ENCODE measurements around the gene SULT1E1.

The SULT1E1 gene

DNA sequence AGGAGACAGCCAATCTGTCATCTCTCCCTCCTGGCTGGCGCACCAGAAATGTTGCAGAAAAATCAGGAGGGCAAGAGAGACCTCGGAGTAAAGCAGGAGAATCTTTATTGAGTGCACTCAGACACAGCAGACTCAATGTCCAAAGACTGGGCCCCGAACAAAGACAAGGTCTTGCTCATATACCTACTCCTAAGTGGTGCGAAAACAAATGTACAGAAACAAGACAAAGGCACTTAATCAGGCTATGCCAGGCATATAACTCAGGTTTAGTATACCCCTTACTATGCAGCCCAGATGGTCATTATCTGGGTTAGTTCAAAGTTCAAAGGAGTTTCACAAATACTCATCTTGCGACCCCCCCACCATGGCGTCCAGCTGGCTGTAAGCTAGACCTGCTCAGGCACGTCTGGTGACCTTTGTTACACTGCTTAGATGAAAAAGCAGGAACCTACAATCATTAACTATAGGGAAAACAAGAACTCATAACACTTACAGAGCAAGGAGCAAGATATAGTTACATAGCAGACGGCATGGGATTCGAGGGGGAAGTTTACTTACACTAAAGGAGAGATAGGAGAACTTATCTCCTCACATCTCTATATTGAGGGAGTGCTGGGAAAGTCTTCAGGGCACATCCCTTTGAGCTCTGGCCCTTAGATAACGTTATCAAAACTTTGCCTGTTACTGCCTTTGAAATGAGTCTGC is 27.5 kb downstream of the SULT1E1 start:
- DNase-seq: no peak
- TF ChIP-seq, protein P1, sequence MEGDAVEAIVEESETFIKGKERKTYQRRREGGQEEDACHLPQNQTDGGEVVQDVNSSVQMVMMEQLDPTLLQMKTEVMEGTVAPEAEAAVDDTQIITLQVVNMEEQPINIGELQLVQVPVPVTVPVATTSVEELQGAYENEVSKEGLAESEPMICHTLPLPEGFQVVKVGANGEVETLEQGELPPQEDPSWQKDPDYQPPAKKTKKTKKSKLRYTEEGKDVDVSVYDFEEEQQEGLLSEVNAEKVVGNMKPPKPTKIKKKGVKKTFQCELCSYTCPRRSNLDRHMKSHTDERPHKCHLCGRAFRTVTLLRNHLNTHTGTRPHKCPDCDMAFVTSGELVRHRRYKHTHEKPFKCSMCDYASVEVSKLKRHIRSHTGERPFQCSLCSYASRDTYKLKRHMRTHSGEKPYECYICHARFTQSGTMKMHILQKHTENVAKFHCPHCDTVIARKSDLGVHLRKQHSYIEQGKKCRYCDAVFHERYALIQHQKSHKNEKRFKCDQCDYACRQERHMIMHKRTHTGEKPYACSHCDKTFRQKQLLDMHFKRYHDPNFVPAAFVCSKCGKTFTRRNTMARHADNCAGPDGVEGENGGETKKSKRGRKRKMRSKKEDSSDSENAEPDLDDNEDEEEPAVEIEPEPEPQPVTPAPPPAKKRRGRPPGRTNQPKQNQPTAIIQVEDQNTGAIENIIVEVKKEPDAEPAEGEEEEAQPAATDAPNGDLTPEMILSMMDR (IDR thresholded peaks at IDR 0.05): no peak

GRCh38 chr4:69831646-69832325 is 28.2 kb downstream of the SULT1E1 start:
- peak overlapping the region; percentile 55 for H3K27ac Mint-ChIP-seq
- TF ChIP-seq, protein P1 (IDR thresholded peaks at IDR 0.05): no peak
- H3K4me1 Mint-ChIP-seq: peaks cover 6% of the 10 kb centered on the region
- no peaks in the 10 kb centered on the region for H3K9me3 Mint-ChIP-seq
- H3K4me3 Mint-ChIP-seq: no peak overlapping the region
- no peaks in the 10 kb centered on the region for H3K36me3 Mint-ChIP-seq (ENCODE audit: low read depth)
- no peaks in the 10 kb centered on the region for H3K27me3 Mint-ChIP-seq (ENCODE audit: low read depth, poor library complexity)
- no peak for DNase-seq

More for the DNA sequence above, 27.5 kb downstream of the SULT1E1 start:
- Mint-ChIP-seq H3K9me3 (no peaks in the 10 kb centered on the region), H3K4me1 (peaks cover 6% of the 10 kb centered on the region), H3K4me3 (no peak overlapping the region), H3K27ac (peak overlapping the region; percentile 63), H3K27me3 (ENCODE audit: low read depth, poor library complexity) (no peaks in the 10 kb centered on the region), H3K36me3 (ENCODE audit: low read depth) (no peaks in the 10 kb centered on the region)

- Mint-ChIP-seq H3K9me3 (no peaks in the 10 kb centered on the region), H3K4me1 (peaks cover 6% of the 10 kb centered on the region), H3K27me3 (ENCODE audit: low read depth, poor library complexity) (no peaks in the 10 kb centered on the region), H3K4me3 (no peak overlapping the region), H3K27ac (no peak overlapping the region), H3K36me3 (ENCODE audit: low read depth) (no peaks in the 10 kb centered on the region)
- TF ChIP-seq, protein P1 (IDR thresholded peaks at IDR 0.05): no peak
- DNase-seq: no peak
Measured at GRCh38 chr4:69831270-69831627, 28.7 kb downstream of the SULT1E1 start.

DNA sequence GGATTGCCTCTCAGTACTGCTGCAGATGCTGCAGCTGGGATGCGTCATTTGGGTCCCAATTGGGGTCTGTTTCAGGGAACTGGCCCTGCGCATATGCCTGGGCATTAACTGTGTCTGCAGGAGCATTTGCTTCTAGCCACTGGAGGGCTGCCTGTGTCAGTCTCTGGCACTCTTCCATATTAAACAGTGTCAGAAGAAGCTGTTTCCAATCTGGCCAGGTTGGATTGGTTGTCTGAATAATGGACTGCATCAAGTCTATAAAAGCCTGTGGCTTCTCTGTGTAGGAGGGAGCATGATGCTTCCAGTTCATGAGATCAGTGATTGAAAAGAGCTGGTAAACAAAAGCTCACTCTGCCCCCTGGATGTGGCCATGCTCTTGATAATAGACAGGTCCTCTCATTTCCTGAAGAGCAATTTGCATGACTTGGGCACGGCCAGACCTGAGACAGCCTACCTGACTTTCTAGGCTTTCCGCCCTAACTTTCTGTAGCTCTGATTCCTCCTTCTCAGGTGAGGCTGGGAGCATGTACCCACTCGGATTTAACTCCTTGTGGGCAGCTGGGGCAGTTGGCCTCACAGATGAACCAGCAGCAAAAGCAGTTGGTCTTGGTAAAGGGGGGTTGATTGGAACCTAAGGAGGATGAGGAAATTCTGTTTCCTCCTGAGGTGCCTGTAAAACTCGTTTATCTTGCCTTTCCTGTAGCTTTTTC is 29.2 kb downstream of the SULT1E1 start:
- no peak overlapping the region for H3K27ac Mint-ChIP-seq
- TF ChIP-seq, protein P1 (IDR thresholded peaks at IDR 0.05): no peak
- H3K9me3 Mint-ChIP-seq: peaks cover 1% of the 10 kb centered on the region
- no peaks in the 10 kb centered on the region for H3K36me3 Mint-ChIP-seq (ENCODE audit: low read depth)
- H3K4me1 Mint-ChIP-seq: peaks cover 6% of the 10 kb centered on the region
- no peaks in the 10 kb centered on the region for H3K27me3 Mint-ChIP-seq (ENCODE audit: low read depth, poor library complexity)
- H3K4me3 Mint-ChIP-seq: no peak overlapping the region
- DNase-seq: no peak

GRCh38 chr4:69830192-69830559 is 29.8 kb downstream of the SULT1E1 start:
- TF ChIP-seq, protein P1 (IDR thresholded peaks at IDR 0.05): no peak
- no peak overlapping the region for H3K4me3 Mint-ChIP-seq
- no peak overlapping the region for H3K27ac Mint-ChIP-seq
- no peaks in the 10 kb centered on the region for H3K36me3 Mint-ChIP-seq (ENCODE audit: low read depth)
- peaks cover 6% of the 10 kb centered on the region for H3K4me1 Mint-ChIP-seq
- H3K9me3 Mint-ChIP-seq: peaks cover 4% of the 10 kb centered on the region
- H3K27me3 Mint-ChIP-seq (ENCODE audit: low read depth, poor library complexity): no peaks in the 10 kb centered on the region
- DNase-seq: no peak

All from nephron progenitor cell (in vitro differentiated cells).